ENCODE results near the gene UNC13B. TPM values are rescaled to one million over a fixed set of nuclear protein-coding genes. Genes with fewer than 3 reads are reported as not detected.

UNC13B gene
- total RNA-seq, 1 experiment from 2014 or later = 49.3 TPM

GRCh38 chr9:35195683-35196082 is 33.9 kb downstream of the UNC13B start:
- peaks cover 3% of the 10 kb centered on the region; the same call in 1 of the 2 replicates for H3K27me3 Mint-ChIP-seq (ENCODE audit: low read depth)
- DNase-seq (ENCODE audit: low spot score) = no peak
- TF ChIP-seq ZSCAN18 (CRISPR knock-in tag; IDR thresholded peaks at IDR 0.05) (no peak), ZNF532 (CRISPR knock-in tag; IDR thresholded peaks at IDR 0.05; ENCODE audit: borderline replicate concordance) (no peak), NR1H2 (CRISPR knock-in tag; IDR thresholded peaks at IDR 0.05) (no peak), E2F1 (CRISPR knock-in tag; IDR thresholded peaks at IDR 0.05) (no peak), NFYB (CRISPR knock-in tag; conservative IDR thresholded peaks at IDR 0.05; ENCODE audit: low read depth) (no peak), CTCF (IDR thresholded peaks at IDR 0.05) (no peak), CDX4 (CRISPR knock-in tag; IDR thresholded peaks at IDR 0.05; ENCODE audit: borderline replicate concordance) (no peak), ZNF317 (CRISPR knock-in tag; IDR thresholded peaks at IDR 0.05; ENCODE audit: borderline replicate concordance, low read depth) (no peak), NR2C2 (CRISPR knock-in tag; IDR thresholded peaks at IDR 0.05) (no peak), ZNF396 (CRISPR knock-in tag; IDR thresholded peaks at IDR 0.05; ENCODE audit: borderline replicate concordance) (no peak)
- ChIA-PET CTCF (no interaction called here), POLR2A (no interaction called here)
- no peak for ATAC-seq
- peaks cover 59% of the 10 kb centered on the region for H3K36me3 Mint-ChIP-seq
- peaks cover 73% of the 10 kb centered on the region for H3K9me3 Mint-ChIP-seq
- no peak overlapping the region for H3K4me3 Mint-ChIP-seq
- H3K27ac Mint-ChIP-seq = no peak overlapping the region
- H3K4me1 Mint-ChIP-seq = no peaks in the 10 kb centered on the region

GRCh38 chr9:35198191-35198590 is 36.4 kb downstream of the UNC13B start:
- no peak for DNase-seq (ENCODE audit: low spot score)
- Mint-ChIP-seq H3K27ac (no peak overlapping the region), H3K36me3 (peaks cover 57% of the 10 kb centered on the region), H3K9me3 (peaks cover 69% of the 10 kb centered on the region), H3K27me3 (ENCODE audit: low read depth) (peaks cover under 1% of the 10 kb centered on the region; the same call in 1 of the 2 replicates), H3K4me3 (no peak overlapping the region), H3K4me1 (no peaks in the 10 kb centered on the region)
- ATAC-seq = no peak
- CTCF ChIA-PET = no interaction called here
- POLR2A ChIA-PET = no interaction called here
- no peak for TF ChIP-seq MLX (CRISPR knock-in tag; IDR thresholded peaks at IDR 0.05)
- TF ChIP-seq ZNF317 (CRISPR knock-in tag; IDR thresholded peaks at IDR 0.05; ENCODE audit: borderline replicate concordance, low read depth) = no peak
- TF ChIP-seq SMAD4 (CRISPR knock-in tag; IDR thresholded peaks at IDR 0.05) = no peak
- TF ChIP-seq NR1H2 (CRISPR knock-in tag; IDR thresholded peaks at IDR 0.05) = no peak
- no peak for TF ChIP-seq IRF1 (CRISPR knock-in tag; IDR thresholded peaks at IDR 0.05)
- no peak for TF ChIP-seq STAT6 (CRISPR knock-in tag; conservative IDR thresholded peaks at IDR 0.05; ENCODE audit: low read depth)
- TF ChIP-seq ATF2 (CRISPR knock-in tag; IDR thresholded peaks at IDR 0.05; ENCODE audit: borderline replicate concordance, low read depth) = no peak
